Hematopoietic multipotent progenitor cell treated with erythropoietin and hydrocortisone succinate and interleukin-3 and kit ligand, for 15 days (in vitro differentiated cells): ENCODE data around the gene NELL1.
"Not testable (repeated sequence)": the region's sequence is repeated elsewhere in the genome, so short reads cannot be mapped to it uniquely, and the experiment has no call there.

Experiments
- DNase-seq: peaks from one replicate; pipeline ENCODE4 v3.0.0-alpha.2; 2015; ENCODE audit warnings: low spot score

The NELL1 gene

DNA sequence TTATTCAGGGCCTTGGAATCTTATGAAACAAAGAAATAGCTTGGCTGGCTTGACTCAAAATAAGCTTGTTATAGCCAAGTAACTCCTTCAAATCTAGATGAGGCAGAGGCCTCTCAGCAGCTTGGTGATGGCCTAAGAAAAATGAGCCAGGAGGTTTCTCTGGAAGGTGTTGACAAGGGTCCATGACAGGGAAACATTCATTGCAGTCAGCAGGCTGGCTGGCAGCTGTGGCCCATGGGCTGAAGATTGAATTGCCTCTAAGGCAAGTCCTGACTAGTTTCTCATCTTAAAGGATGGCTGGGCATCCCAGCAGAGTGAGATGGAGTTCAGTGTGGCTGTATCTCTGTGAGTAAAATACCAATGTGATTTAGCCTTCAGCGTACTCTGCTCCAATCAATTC, 441.0 kb downstream of the NELL1 start:
- DNase-seq: no peak

DNA sequence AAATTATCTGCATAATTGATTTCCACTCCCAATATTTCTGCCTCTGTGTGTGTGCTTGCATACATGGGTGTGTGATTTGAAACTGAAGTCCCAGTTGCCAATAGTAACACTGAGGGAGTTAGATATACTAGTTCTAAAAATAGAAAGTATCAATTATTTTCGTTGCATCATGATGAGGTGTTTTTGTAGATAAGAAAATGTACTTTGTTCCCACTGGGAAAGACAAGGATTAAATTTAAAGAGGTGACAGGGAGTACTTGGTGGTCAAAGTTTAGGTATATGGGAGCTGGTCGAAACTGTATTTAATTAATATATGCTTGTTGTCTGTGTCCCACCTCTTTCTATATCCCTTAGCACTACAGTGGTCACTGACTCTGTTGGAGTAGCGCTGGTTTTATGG, 444.5 kb downstream of the NELL1 start:
- no peak for DNase-seq

DNA sequence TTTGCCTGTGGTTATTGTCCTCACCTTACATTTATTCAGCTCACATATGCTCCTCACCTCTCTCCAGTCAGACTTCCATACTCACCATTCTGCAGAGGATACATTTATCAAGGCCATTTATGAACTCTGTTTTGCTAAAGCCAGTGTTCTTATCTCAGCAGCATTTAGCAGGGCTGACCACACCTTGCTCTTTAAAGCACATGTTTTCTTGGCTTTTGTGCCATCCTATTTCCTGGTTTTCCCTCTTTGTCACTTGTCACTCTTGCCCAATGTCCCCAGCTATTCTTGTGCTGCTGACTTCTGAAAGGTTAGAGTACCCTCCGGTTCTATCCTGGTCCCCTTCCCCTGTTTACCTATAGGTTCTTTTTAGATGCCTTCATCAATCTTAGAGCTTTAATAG, 446.6 kb downstream of the NELL1 start:
- no peak for DNase-seq

DNA sequence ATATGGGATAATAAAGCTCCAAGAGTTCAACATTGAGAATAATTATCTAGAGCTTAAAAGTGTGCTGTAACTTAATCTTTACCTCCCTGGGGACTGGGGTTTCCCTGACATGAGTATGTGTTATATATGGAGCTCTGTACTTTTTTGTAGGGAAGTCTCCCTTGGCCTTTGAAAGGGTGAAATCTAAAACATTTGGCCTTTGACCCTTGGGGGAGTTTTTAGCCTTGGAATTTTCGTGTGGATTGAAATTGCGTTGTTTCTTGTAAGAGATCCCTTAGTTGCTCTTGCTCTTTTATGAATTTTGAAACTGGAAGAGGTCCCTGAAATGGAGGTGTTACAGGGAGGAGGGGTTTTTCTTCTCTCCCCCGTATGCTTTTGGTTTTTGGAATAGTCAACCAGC, 450.0 kb downstream of the NELL1 start:
- no peak for DNase-seq

DNA sequence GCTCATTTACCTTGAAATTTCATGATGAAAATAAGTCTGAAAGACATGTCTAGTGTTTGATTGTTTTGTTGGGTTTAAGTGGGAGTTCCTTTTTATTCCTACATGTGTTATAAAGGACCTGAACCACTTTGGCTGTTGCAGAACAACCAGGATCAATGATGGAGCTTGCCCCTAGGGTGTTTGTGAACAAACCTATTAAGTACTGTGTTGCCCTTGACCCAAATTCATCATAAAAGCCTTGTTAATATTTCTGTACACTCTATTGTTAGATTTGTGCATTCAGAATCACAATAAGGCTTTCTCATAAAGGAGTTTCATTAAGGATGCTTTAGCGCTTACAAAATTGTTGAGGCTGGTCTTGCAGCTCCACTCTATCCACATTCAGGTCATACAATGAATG, 452.6 kb downstream of the NELL1 start:
- no peak for DNase-seq

DNA sequence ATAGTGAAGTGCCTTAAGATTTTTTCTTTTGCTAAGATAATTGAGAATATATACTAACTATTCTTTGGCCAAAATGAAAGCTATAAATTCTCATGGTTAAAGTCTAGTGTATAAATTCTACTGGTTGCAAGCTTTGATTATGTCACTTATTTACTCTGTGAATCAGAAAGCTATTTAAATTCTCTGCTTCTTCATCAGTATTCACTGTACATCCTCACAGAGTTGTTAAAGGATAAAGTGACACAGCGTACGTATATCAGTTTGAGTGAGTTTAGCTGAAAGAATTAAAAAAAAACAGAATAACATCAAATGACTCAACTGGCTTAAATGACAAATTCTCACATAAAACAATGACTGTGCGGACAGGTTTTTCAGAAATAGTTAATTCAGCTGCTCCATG, 453.1 kb downstream of the NELL1 start:
- DNase-seq: no peak

DNA sequence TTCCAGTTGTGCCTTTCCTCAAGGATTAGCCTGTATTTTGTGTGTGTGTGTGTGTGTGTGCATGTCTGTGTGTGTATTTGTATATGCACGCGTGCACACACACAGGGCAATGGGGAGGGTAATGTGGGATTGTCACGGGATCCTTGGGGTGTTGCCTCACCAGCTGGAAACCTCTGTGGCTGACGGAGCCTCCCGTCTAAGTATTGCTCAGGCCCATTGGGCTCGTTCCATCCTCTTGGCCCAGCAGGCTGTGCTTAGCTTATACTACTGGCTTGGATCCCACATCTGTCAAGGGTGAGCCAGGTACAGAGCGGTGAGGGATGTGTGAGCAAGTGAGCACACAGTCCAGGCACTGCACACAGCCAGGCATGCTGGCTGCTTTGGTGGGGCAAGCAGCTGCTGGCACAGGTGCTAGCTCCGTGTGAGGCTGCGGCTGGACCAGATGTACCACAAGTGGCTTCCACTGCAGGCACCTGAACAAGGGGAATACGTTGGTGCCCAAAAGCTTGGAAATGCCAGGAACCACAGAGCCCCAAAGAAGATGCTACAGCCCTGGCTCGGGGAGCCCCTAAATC, 462.8 kb downstream of the NELL1 start:
- no peak for DNase-seq

DNA sequence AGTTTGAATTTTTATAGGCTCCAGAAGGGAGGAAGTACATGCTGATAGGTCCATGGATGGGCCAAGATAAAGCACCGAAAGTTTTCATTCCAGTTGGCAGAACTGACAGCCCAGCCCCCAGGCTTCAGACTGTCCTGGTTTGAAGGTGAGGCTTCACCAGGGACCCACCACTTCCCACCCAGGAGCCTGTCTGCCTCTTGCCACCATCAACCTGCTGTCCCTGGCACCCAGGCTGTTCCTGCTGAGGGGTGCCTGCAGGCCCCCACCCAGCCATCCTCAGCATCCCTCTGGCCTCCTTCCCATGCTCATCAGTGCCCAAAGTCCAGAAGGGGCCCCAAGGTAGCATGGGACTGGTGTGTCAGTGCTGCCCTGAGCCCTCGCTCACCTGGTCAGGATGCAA, 463.9 kb downstream of the NELL1 start:
- no peak for DNase-seq

DNA sequence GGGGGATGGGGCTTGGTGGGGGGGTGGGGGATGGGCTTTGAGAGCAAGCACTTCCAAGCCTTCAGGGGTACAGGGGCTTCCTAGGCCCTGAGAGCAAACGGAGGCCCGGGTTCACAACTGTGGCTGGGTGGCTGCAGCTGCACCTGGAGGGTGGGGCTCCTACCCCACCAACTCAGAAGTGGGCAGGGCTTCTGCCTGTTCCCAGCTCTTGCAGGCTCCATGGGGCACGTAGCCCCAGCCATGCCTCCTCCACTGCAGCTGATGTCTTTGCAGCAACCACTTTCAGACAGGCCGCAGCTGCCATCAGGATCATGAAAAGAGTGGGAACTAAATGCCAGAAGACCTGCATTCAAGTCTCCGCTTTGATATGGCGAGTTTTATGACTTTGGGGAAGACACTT, 464.3 kb downstream of the NELL1 start:
- DNase-seq: no peak

DNA sequence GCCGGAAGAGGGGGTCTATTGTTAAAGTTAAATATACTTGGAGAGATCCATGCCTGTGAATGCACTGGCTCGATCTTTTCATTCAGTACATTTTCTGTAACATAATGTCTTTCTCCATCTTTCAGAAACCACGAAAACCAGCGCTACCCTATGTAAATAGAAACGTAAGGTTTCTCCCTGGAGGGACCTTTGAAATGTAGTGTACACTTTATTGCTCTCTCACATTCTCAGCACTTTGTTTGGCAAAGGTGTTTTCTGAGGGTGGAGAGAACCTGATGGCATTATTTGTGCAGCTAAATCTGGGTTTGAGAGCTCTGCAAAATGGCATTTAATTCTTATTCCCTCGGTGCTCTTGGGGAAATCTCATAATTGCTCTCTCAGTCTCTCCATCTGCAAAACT, 468.4 kb downstream of the NELL1 start:
- DNase-seq: no peak

DNA sequence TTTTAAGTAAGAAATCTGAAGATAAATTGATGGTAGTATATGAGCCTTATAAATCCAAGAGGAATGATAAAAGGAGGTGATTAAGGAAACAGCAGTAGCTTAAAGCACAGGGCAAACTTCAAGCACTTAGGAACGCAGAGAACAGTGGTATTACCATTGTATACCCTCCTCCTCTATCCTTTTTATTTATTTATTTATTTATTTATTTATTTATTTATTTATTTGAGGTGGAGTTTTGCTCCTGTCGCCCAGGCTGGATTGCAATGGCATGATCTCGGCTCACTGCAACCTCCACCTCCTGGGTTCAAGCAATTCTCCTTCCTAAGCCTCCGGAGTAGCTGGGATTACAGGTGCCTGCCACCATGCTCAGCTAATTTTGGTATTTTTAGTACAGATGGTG, 472.2 kb downstream of the NELL1 start:
- DNase-seq: not testable (repeated sequence)

DNA sequence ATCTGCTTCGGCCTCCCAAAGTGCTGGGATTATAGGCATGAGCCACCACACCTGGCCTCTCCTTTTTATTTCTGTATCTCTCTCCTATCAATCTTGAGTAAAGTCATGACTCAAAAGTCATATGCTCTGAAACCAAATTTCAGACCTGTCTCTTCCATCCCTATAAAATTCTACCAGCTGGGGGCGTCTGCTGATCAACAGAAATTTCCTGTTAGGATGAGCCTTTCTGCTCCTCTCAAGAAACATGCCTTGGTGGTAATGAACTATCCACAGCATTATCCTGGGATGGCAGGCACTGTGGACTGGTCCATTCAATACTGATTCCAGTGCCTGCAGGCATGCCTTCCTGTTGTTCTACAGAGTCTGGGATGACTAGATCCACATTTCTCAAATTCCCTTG, 472.6 kb downstream of the NELL1 start:
- no peak for DNase-seq

DNA sequence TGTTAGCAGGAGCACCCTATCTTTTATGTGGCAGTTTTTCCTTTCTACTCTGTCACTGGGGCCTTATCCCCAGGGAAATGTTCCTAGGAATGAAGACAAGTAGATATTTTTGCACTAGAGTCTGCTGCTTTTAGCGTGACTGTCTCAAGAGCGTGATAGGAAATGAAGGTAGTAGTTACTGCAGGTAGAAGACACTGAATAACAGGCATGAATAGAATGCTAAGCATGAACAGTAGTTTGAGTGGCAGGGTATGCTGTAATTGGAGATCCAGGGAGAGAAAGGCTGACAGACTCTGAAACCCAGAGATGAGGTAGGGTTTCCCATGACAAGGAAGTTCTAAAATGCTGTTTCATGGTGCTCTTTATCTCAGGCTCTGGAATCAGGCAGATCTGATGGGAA, 475.1 kb downstream of the NELL1 start:
- no peak for DNase-seq

DNA sequence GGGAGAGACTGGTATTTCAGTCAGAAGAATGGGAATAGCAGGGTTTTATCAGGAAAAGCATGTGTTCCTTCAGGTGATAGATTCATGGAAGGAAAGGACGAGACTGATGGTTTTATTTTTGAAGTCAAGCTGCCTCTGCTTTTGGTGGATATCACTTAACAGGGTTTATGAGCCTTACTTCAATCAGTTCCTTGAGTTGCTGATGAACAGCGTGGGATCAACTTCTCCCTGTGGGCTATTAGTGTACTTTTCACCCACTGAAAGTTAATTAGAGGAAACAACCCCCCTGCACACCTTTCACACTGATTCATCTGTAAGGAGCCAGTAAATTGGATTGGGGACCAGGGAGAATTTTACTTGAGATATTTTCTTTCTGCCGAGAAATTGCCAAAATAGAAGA, 479.0 kb downstream of the NELL1 start:
- DNase-seq: no peak

DNA sequence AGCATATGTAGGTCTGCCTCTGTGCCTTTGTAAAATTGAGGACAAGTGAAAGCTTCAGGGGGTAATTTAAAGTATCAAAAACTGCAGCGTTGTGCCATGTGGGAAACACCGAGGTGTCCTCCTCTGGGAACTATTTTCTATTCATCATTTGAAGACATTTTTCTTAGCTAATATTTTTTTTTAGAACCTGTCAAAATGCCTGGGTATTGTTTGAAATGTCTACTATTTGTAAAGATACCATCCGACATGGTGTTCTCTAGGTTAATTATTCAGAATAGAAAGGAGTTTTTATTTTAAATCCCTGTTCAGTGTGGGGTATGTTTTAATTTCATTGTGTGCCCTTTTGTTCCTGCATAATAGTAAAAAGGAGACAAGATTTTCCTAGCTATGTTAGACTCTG, 490.8 kb downstream of the NELL1 start:
- no peak for DNase-seq

DNA sequence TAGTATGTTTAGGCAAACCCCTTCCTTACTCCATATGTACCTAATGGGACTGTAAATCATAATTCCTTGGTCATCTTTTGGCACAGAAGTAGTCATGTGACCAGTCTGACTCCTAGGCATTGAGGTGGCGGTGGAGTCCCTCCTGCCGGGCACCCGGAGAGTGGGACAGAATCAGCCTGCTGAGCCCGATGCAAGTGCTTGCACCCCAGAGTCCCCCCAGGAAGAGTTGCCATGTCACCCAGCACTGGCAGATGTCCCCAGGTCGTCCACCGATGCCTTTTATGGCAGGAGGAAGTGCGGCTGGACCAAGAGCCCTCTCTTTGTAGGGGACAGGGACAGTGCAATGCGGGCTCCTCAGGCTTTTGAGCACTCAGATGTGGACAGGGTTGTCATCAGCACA, 500.3 kb downstream of the NELL1 start:
- no peak for DNase-seq

DNA sequence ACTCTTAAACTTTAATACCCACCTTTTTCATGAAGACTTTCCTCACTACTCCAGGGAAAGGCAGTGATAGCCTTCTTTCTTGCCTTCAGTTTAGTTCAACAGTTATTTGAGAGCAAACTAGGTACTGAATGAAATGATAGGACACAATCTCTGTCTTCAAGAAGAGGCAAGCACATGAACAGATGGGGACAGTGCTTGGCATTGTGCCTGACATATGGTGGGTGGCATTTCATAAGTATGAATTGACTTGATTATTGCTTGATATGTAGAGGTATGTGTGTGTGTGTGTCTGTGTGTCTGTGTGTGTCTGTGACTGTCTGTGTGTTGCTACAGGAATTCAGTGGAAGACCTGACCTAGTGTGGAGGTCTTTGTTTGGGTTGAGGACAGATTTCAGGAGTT, 504.1 kb downstream of the NELL1 start:
- DNase-seq: no peak

DNA sequence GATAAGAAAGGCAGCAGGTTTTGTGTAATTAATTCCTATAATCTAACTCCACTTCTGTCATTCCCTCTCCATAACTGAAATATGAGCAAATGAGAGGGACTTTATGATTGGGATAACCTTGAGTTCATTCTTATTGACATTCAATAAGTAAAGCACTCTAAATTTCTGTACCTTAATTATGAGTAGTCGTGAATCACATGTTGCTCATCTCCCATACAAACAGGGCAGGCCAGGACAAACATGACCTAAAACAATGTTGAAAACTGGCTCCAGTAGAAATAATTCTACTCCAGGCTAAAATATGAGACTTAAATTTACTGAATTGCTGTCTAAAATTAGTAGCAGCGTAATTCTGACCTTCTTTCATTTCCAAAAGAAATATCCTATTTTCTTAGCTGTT, 505.4 kb downstream of the NELL1 start:
- DNase-seq: no peak

DNA sequence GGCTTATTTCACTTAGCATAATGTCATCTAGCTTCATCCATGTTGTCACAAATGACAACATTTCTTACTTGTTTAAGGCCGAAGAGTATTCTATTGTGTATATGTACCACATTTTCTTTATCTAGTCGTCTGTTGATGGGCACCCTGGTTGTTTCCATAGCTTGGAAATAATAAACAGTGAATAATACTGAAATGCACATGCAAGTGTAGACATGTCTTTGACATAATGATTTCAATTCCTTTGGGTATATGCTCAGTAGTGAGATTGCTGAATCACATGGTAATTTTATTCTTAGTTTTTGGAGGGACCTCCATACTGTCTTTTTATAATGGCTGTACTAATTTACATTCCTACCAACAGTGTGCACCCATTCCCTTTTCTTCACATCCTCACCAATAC, 508.0 kb downstream of the NELL1 start:
- no peak for DNase-seq

DNA sequence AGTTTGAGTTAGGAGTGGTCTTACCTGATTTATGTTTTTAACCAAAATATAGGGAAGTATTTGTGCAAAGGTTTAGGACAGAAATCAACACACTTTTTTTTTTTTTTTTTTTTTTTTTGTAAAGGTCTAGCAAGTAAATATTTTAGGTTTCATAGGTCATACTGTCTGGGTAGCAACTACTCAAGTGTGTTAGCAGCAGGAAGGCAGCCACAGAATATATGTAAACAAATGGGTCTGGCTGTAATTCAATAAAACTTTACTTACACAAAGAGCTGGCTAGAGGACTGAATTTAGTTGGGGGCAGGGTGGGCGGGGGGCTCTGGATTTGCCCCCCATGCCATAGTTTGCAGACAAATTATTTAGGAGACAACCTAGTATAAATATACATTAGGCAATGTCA, 510.4 kb downstream of the NELL1 start:
- DNase-seq: no peak

DNA sequence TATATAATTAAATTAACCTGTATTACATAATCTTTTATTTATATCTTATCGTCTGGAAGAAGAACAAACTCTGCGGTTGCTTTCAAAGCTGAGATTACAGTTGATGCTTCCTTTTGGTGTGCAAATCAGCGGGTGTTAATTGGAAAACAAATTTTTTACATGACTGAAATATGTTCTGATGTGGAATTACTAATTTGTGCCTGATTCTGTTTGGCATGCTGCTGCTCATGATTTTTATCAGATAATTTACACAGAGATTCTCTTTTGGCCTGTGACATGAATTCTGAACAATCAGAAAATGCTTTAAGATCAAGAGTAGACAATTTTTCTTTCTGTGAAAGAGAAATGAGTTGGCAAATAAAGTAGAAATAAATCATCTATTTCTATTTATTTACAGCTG, 510.8 kb downstream of the NELL1 start:
- DNase-seq: no peak

DNA sequence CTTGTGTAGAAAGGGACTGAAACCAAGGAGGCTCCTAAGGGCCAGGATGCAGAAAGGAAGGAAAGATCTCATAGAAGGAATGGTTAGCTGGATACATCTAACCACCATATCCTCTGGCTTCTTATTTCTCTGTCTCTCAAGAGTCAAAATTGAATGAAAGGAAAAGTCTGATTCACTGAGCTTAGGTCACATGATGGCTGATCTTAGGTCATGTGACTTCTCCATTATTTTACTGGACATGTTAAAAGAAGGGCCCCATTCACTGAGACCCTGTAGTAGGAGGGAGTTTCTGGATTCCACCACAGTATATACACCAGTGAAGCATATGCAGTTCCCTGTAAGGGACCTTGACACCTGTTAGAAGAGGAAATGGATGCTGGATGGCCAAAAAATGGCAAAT, 516.6 kb downstream of the NELL1 start:
- DNase-seq: no peak

DNA sequence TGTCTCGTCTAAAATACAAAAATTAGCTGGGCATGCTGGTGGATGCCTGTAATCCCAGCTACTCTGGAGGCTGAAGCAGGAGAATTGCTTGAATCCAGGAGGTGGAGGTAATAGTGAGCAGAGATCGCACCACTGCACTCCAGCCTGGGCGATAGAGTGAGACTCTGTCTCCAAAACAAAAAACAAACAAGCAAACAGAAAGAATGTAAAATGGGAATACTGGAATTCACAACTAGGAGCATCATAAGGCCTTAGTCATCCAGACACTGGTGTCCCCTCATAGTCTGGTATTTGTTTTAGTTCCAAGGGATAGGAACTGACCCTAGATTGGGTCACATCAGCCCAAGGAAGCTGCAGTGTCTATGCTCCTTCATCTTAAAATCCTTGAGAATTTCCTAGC, 520.8 kb downstream of the NELL1 start:
- DNase-seq: no peak

DNA sequence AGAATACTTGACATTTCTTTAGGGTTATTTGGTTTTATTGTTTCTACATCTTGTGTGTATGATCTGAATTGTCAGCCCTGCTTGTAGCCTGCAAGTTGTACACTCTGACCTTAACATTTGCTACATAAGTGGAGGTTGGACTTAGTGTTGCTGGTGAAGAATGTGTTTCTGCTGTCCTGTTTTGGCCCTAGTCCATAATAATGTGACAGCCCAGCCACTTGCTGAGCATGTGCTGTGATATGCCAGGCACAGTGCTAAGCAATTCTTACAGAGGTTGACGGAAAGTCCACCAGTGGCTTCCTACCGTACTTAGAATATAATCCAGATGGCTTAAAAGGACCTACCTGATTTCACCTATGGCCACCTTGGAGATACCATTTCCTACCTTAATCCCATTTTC, 526.6 kb downstream of the NELL1 start:
- DNase-seq: no peak

DNA sequence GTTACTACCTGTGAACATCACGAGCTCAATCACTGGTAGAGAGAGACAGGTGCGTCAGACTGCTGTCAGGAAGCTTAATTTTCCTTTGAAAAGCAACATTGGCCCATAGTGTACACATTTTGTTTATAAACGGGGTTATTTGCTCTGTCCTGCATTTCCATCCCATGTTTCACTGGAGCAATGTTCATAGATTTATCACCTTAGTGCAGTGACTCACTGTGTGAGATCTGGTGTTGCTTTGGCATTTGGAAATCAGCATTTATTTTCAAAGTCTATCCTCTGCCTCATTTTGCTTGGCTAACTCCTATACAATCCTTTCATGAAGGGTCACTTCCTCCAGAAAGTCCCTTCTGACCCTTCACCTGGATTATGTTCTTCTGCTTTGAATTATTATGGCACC, 529.1 kb downstream of the NELL1 start:
- no peak for DNase-seq
